PC-3 (cell line): ENCODE data around the gene GALK2. TPM values are rescaled to one million over a fixed set of nuclear protein-coding genes. Genes with fewer than 3 reads are reported as not detected.

ENCODE experiments used
- ATAC-seq: fragments of 200-7000 bp; cut with Tn5 transposase; 2 replicates; pipeline ENCODE4 v1.9.1; 2020; ENCODE audit warnings: mild to moderate bottlenecking, moderate library complexity
- BruUV-seq: library from RNA; stranded (reverse); fragments of 400-500 nt; replicated peaks from 2 replicates; lab custom pipeline; 2021; lab: Mats Ljungman, UMichigan
- CTCF ChIA-PET: fragments of 300-600 bp; sonication (Branson Sonifier 250); formaldehyde crosslinking; loops from one replicate; lab custom pipeline; 2022; ENCODE audit warnings: antibody characterized with exemption; lab: Charles Lee
- POLR2A ChIA-PET: fragments of 300-600 bp; sonication (Branson Sonifier 250); formaldehyde crosslinking; loops from one replicate; lab custom pipeline; 2022; ENCODE audit warnings: antibody characterized with exemption; ENCODE audit not compliant: unreplicated experiment; lab: Charles Lee
- DNase-seq: peaks from one replicate; pipeline ENCODE4 v3.0.0-alpha.2; 2015
- H2AFZ ChIP-seq: fragments of 300-600 bp; sonication (generic); 2 replicates; pipeline ENCODE4 v1.6.0; 2016; ENCODE audit warnings: antibody characterized with exemption, low read length
- H3F3A ChIP-seq: fragments of 300-600 bp; sonication (generic); one replicate; pipeline ENCODE4 v1.6.0; 2017; ENCODE audit warnings: antibody characterized with exemption, low read length, control low read depth, mild to moderate bottlenecking; ENCODE audit not compliant: unreplicated experiment
- H3K27ac ChIP-seq: fragments of 300-600 bp; sonication (generic); 2 replicates; pipeline ENCODE4 v1.5.1; 2016; ENCODE audit warnings: mild to moderate bottlenecking, low read length
- H3K27me3 ChIP-seq: fragments of 300-600 bp; sonication (generic); 2 replicates; pipeline ENCODE4 v1.6.1; 2016; ENCODE audit warnings: low read length, mixed read lengths
- H3K36me3 ChIP-seq: fragments of 300-600 bp; sonication (generic); 2 replicates; pipeline ENCODE4 v1.6.1; 2016; ENCODE audit warnings: low read depth, mixed run types, low read length, mixed read lengths
- H3K4me1 ChIP-seq: fragments of 300-600 bp; sonication (generic); 2 replicates; pipeline ENCODE4 v1.5.1; 2016; ENCODE audit warnings: low read length; ENCODE audit not compliant: insufficient read depth
- H3K4me2 ChIP-seq: fragments of 300-600 bp; sonication (generic); 2 replicates; pipeline ENCODE4 v1.6.0; 2016; ENCODE audit warnings: low read length
- H3K4me3 ChIP-seq: fragments of 300-600 bp; sonication (generic); 2 replicates; pipeline ENCODE4 v1.5.1; 2016; ENCODE audit warnings: mild to moderate bottlenecking, low read length, mixed read lengths
- H3K79me2 ChIP-seq: fragments of 300-600 bp; sonication (generic); 2 replicates; pipeline ENCODE4 v1.6.1; 2017; ENCODE audit warnings: low read length, mixed read lengths
- H3K9ac ChIP-seq: fragments of 300-600 bp; sonication (generic); 2 replicates; pipeline ENCODE4 v1.6.0; 2016; ENCODE audit warnings: mild to moderate bottlenecking, low read length
- H3K9me2 ChIP-seq: fragments of 300-600 bp; sonication (generic); replicated peaks from 2 replicates; pipeline ENCODE4 v1.6.1; 2016; ENCODE audit warnings: mixed run types, low read length, mixed read lengths
- H3K9me3 ChIP-seq: fragments of 300-600 bp; sonication (generic); 2 replicates; pipeline ENCODE4 v1.6.1; 2016; ENCODE audit warnings: low read length, mixed read lengths
- H4K20me1 ChIP-seq: fragments of 300-600 bp; sonication (generic); 2 replicates; pipeline ENCODE4 v1.6.1; 2016; ENCODE audit warnings: low read length, mixed read lengths
- EZH2 ChIP-seq: fragments of 300-600 bp; sonication (generic); IDR thresholded peaks from one replicate; pipeline ENCODE4 v1.6.1; 2017; ENCODE audit warnings: antibody characterized with exemption, mild to moderate bottlenecking, low read length; ENCODE audit not compliant: unreplicated experiment
- EZH2phosphoT487 ChIP-seq: fragments of 300-600 bp; sonication (generic); IDR thresholded peaks from 2 replicates; pipeline ENCODE4 v1.6.1; 2018; ENCODE audit warnings: mild to moderate bottlenecking, antibody characterized with exemption, low read length, borderline replicate concordance
- intact Hi-C: fragments of 100-400 bp; cut with micrococcal nuclease; formaldehyde crosslinking; loops from 2 replicates; pipeline ENCODE4 v1.9.0; 2023
- total RNA-seq: library from RNA; depleted of rRNA; stranded (reverse); fragments of >200 nt; gene quantifications from 2 replicates; pipeline ENCODE4 v1.2.3, GENCODE V29; 2014
- TF ChIP-seq, protein P1 (sequence below): fragments of 300-600 bp; sonication (generic); conservative IDR thresholded peaks from 2 replicates; pipeline ENCODE4 v1.5.1; 2017; ENCODE audit warnings: antibody characterized with exemption, low read depth, mild to moderate bottlenecking, low read length

Gene GALK2
- total RNA-seq, 1 experiment from 2014 or later, result 27.2 TPM

DNA sequence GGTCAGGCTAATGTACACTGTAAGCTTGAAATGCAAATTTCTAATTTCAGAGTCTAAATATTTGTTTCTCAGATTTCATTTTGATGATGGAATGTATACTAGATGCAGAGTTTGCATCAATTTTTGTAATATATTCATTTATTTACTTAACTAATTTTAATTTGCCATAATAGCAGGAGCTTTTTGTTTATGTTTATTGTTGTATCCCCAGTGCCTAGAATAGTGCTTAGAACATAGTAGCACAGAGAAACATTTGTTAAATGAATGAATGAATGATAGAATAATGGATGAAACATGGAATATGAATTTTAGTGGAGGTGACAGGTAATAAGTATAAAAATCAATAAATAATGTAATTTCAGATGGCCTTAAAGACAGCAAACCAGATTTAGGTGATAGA lies 5.2 kb upstream of the GALK2 start:
- no peaks in the 10 kb centered on the region for H4K20me1 ChIP-seq
- no peak overlapping the region for H3K4me3 ChIP-seq
- H3K27ac ChIP-seq, result no peak overlapping the region
- DNase-seq, result no peak
- ChIA-PET POLR2A (no interaction called here), CTCF (no interaction called here)
- intact Hi-C loops, result no loop called here
- peaks cover 15% of the 10 kb centered on the region for H3K4me1 ChIP-seq
- no peak for ATAC-seq
- no peaks in the 10 kb centered on the region for H3K79me2 ChIP-seq
- H3F3A ChIP-seq, result no peaks in the 10 kb centered on the region
- H3K9me2 ChIP-seq, result no peaks in the 10 kb centered on the region
- H3K9me3 ChIP-seq, result no peaks in the 10 kb centered on the region
- H2AFZ ChIP-seq, result no peak overlapping the region
- no peaks in the 10 kb centered on the region for H3K27me3 ChIP-seq
- TF ChIP-seq EZH2phosphoT487 (no peak), EZH2 (no peak)
- TF ChIP-seq, protein P1, sequence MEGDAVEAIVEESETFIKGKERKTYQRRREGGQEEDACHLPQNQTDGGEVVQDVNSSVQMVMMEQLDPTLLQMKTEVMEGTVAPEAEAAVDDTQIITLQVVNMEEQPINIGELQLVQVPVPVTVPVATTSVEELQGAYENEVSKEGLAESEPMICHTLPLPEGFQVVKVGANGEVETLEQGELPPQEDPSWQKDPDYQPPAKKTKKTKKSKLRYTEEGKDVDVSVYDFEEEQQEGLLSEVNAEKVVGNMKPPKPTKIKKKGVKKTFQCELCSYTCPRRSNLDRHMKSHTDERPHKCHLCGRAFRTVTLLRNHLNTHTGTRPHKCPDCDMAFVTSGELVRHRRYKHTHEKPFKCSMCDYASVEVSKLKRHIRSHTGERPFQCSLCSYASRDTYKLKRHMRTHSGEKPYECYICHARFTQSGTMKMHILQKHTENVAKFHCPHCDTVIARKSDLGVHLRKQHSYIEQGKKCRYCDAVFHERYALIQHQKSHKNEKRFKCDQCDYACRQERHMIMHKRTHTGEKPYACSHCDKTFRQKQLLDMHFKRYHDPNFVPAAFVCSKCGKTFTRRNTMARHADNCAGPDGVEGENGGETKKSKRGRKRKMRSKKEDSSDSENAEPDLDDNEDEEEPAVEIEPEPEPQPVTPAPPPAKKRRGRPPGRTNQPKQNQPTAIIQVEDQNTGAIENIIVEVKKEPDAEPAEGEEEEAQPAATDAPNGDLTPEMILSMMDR, result no peak
- no peaks in the 10 kb centered on the region for H3K36me3 ChIP-seq
- BruUV-seq, result no TSS peak
- H3K4me2 ChIP-seq, result no peak overlapping the region
- H3K9ac ChIP-seq, result no peak overlapping the region

DNA sequence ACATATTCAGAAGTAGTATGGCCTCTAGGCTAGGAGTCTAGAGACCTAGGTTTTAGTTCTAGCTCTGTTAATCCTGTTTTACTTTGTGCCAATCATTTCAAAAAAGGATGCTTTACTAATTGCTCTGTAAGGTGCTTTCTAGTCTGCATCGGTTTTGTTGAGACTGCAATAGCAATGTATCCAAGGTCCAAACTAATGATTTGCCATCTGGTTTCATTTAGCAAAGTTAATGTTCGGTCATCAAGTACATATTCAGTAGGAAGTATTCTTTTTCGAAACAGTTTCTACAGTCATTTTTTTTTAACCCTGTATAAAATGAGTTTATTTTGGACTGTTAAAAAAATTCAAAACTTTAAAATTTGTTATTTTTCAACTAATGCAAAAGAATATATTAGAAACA lies 2.0 kb upstream of the GALK2 start:
- H3K4me2 ChIP-seq, result no peak overlapping the region
- ATAC-seq (no peak), DNase-seq (no peak)
- no peak overlapping the region for H3K4me3 ChIP-seq
- H3F3A ChIP-seq, result no peaks in the 10 kb centered on the region
- no peaks in the 10 kb centered on the region for H3K9me2 ChIP-seq
- no TSS peak for BruUV-seq
- H3K36me3 ChIP-seq, result no peaks in the 10 kb centered on the region
- no peaks in the 10 kb centered on the region for H3K27me3 ChIP-seq
- no peak overlapping the region for H3K27ac ChIP-seq
- TF ChIP-seq, protein P1, result no peak
- TF ChIP-seq EZH2, result no peak
- TF ChIP-seq EZH2phosphoT487, result no peak
- intact Hi-C loops, result no loop called here
- ChIA-PET POLR2A (no interaction called here), CTCF (no interaction called here)
- no peak overlapping the region for H2AFZ ChIP-seq
- H3K4me1 ChIP-seq, result peaks cover 23% of the 10 kb centered on the region
- no peaks in the 10 kb centered on the region for H4K20me1 ChIP-seq
- no peak overlapping the region for H3K9ac ChIP-seq
- H3K79me2 ChIP-seq, result peaks cover 27% of the 10 kb centered on the region
- H3K9me3 ChIP-seq, result no peaks in the 10 kb centered on the region

DNA sequence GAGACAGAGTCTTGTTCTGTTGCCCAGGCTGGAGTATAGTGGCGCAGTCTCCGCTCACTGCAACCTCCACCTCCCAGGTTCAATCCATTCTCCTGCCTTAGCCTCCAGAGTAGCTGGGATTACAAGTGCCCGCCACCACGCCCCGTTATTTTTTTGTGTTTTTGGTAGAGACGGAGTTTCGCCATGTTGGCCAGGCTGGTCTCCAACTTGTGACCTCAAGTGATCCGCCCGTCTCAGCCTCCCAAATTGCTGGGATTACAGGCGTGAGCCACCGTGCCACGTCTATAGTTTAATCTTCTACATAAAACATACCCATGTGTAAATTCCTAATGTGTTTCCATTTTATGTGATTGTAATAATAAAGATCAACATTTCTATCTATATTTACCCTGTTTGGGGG lies 1.7 kb downstream of the GALK2 start:
- TF ChIP-seq EZH2 (no peak), EZH2phosphoT487 (no peak)
- TF ChIP-seq, protein P1, result no peak
- Histone ChIP-seq H3K27me3 (no peaks in the 10 kb centered on the region), H3K9me2 (no peaks in the 10 kb centered on the region), H3F3A (no peaks in the 10 kb centered on the region), H3K79me2 (peaks cover 47% of the 10 kb centered on the region), H3K36me3 (no peaks in the 10 kb centered on the region), H3K9me3 (no peaks in the 10 kb centered on the region), H3K4me1 (peaks cover 12% of the 10 kb centered on the region; the same call in 1 of the 2 replicates), H3K27ac (no peak overlapping the region), H3K4me3 (peak overlapping the region; percentile 87), H2AFZ (peak overlapping the region; percentile 88), H3K9ac (peak overlapping the region; percentile 82; the same call in 1 of the 2 replicates), H3K4me2 (peak overlapping the region; percentile 90), H4K20me1 (no peaks in the 10 kb centered on the region)
- intact Hi-C loops, result loop anchor here (1.0 kb wide), 1 partner anchor 16 kb away; no protein-coding TSS in a partner anchor
- ChIA-PET CTCF (no interaction called here), POLR2A (no interaction called here)
- BruUV-seq, result no TSS peak
- ATAC-seq (no peak), DNase-seq (no peak)
